HCT116 (cell line): ENCODE results near the gene KYAT1. TPM values are rescaled to one million over a fixed set of nuclear protein-coding genes. Genes with fewer than 3 reads are reported as not detected.

Source experiments
- ATAC-seq: fragments of 200-7000 bp; cut with Tn5 transposase; 2 replicates; pipeline ENCODE4 v1.9.1; 2020; ENCODE audit warnings: mild to moderate bottlenecking, moderate library complexity
- BruUV-seq: library from RNA; stranded (reverse); fragments of 400-500 nt; replicated peaks from 2 replicates; lab custom pipeline; 2021; lab: Mats Ljungman, UMichigan
- CTCF ChIA-PET: fragments of 300-600 bp; sonication (Branson Sonifier 250); formaldehyde crosslinking; loops from one replicate; lab custom pipeline; 2021; ENCODE audit warnings: antibody characterized with exemption; lab: Charles Lee
- POLR2A ChIA-PET: fragments of 300-600, 350-600 bp; sonication (Branson Sonifier 250); formaldehyde crosslinking; loops from one replicate; lab custom pipeline; 2021; ENCODE audit warnings: antibody characterized with exemption; lab: Charles Lee
- RAD21 ChIA-PET, 2 experiments: fragments of 300-600 bp; sonication (Branson Sonifier 250); formaldehyde crosslinking; loops; one replicate each; lab custom pipeline; 2023; ENCODE audit warnings: low total read pairs in 2 of 2; ENCODE audit not compliant: uncharacterized antibody in 2 of 2, unreplicated experiment in 2 of 2, low non-redundant PET in 1 of 2; lab: Charles Lee
- DNase-seq: peaks from one replicate; pipeline ENCODE4 v3.0.0-alpha.2; 2010; ENCODE audit warnings: low read depth, low spot score
- H2AFZ ChIP-seq: fragments of 200-600 bp; shearing (Covaris generic), sonication (generic); 2 replicates; pipeline ENCODE4 v1.6.1; 2017; ENCODE audit warnings: low read depth, mixed run types, mixed read lengths, antibody characterized with exemption, low read length; ENCODE audit not compliant: poor library complexity, severe bottlenecking
- H3K27ac ChIP-seq: 2 replicates; pipeline ENCODE4 v1.5.1; 2012; ENCODE audit warnings: low read depth, low read length
- H3K27me3 ChIP-seq: fragments of 200-600 bp; sonication (generic); 2 replicates; pipeline ENCODE4 v1.6.1; 2016; ENCODE audit warnings: mixed run types, low read length, mixed read lengths; ENCODE audit not compliant: insufficient read depth
- H3K36me3 ChIP-seq, 2 experiments: fragments of 200-500 bp in 1 of 2; fragments of 200-600 bp in 1 of 2; sonication (Bioruptor generic) in 1 of 2; sonication (generic) in 1 of 2; 2 replicates each; pipeline versions ENCODE4 v1.5.1 to v1.6.1; 2014 to 2016; ENCODE audit warnings: low read length in 2 of 2, inconsistent platforms in 1 of 2, mixed read lengths in 1 of 2, mixed run types in 1 of 2; ENCODE audit not compliant: insufficient read depth in 2 of 2, control insufficient read depth in 1 of 2
- H3K4me1 ChIP-seq, 2 experiments: fragments of 200-600 bp in 1 of 2; sonication (generic) in 1 of 2; 2 replicates each; pipeline versions ENCODE4 v1.5.1 to v1.6.1; 2012 to 2017; ENCODE audit warnings: low read length in 2 of 2, inconsistent platforms in 1 of 2, mild to moderate bottlenecking in 1 of 2, mixed read lengths in 1 of 2, mixed run types in 1 of 2, moderate library complexity in 1 of 2; ENCODE audit not compliant: insufficient read depth in 2 of 2, control insufficient read depth in 1 of 2
- H3K4me2 ChIP-seq: fragments of 200-600 bp; sonication (generic); 2 replicates; pipeline ENCODE4 v1.6.1; 2017; ENCODE audit warnings: mixed run types, low read length, mixed read lengths
- H3K4me3 ChIP-seq, 2 experiments: fragments of 200-600 bp in 1 of 2; sonication (generic) in 1 of 2; replicated peaks in 1 of 2; 2 replicates each; pipeline ENCODE4 v1.5.1; 2011 to 2016; ENCODE audit warnings: low read length in 2 of 2, control low read depth in 1 of 2, low read depth in 1 of 2, mild to moderate bottlenecking in 1 of 2, mixed read lengths in 1 of 2, mixed run types in 1 of 2
- H3K79me2 ChIP-seq: fragments of 200-600 bp; sonication (generic); 2 replicates; pipeline ENCODE4 v1.6.1; 2017; ENCODE audit warnings: mild to moderate bottlenecking, mixed run types, low read length, moderate library complexity, mixed read lengths; ENCODE audit not compliant: insufficient read depth
- H3K9ac ChIP-seq: fragments of 200-600 bp; sonication (generic); 2 replicates; pipeline ENCODE4 v1.6.1; 2016; ENCODE audit warnings: low read length, mixed read lengths
- H3K9me2 ChIP-seq: fragments of 200-600 bp; sonication (generic), shearing (Covaris generic); 2 replicates; pipeline ENCODE4 v1.6.1; 2017; ENCODE audit warnings: mixed run types, mild to moderate bottlenecking, moderate library complexity; ENCODE audit not compliant: insufficient read depth
- H3K9me3 ChIP-seq, 2 experiments: fragments of 200-500 bp in 1 of 2; fragments of 200-600 bp in 1 of 2; sonication (Bioruptor generic) in 1 of 2; sonication (generic) in 1 of 2; 2 replicates each; pipeline ENCODE4 v1.6.1; 2014 to 2017; ENCODE audit warnings: low read length in 2 of 2, mixed read lengths in 2 of 2, inconsistent platforms in 1 of 2, low read depth in 1 of 2, mild to moderate bottlenecking in 1 of 2, mixed run types in 1 of 2, moderate library complexity in 1 of 2; ENCODE audit not compliant: control insufficient read depth in 1 of 2, insufficient read depth in 1 of 2
- H4K20me1 ChIP-seq: fragments of 200-600 bp; sonication (generic), shearing (Covaris generic); 2 replicates; pipeline ENCODE4 v1.6.1; 2017; ENCODE audit warnings: mixed run types, mild to moderate bottlenecking, moderate library complexity; ENCODE audit not compliant: insufficient read depth
- POLR2A ChIP-seq: IDR thresholded peaks from 2 replicates; pipeline ENCODE4 v1.7.0; 2011; ENCODE audit warnings: borderline replicate concordance; ENCODE audit not compliant: insufficient read depth, insufficient read length; ENCODE audit errors: extremely low read depth
- POLR2AphosphoS5 ChIP-seq: IDR thresholded peaks from 2 replicates; pipeline ENCODE4 v1.6.1; 2011; ENCODE audit warnings: mild to moderate bottlenecking, low read depth, low read length, moderate library complexity
- RAD21 ChIP-seq: IDR thresholded peaks from 2 replicates; pipeline ENCODE4 v1.6.1; 2012; ENCODE audit warnings: low read depth, mild to moderate bottlenecking
- REST ChIP-seq: IDR thresholded peaks from 2 replicates; pipeline ENCODE4 v1.6.1; 2012; ENCODE audit warnings: low read depth
- TCF7L2 ChIP-seq: IDR thresholded peaks from 2 replicates; pipeline ENCODE4 v1.7.0; 2011; ENCODE audit warnings: borderline replicate concordance, inconsistent platforms; ENCODE audit not compliant: insufficient read depth, insufficient read length; ENCODE audit errors: extremely low read depth
- YY1 ChIP-seq: IDR thresholded peaks from 2 replicates; pipeline ENCODE4 v1.6.1; 2011; ENCODE audit warnings: low read length, low read depth, moderate library complexity, mild to moderate bottlenecking; ENCODE audit not compliant: insufficient replicate concordance; ENCODE audit errors: extremely low read depth
- intact Hi-C: fragments of 100-400 bp; cut with micrococcal nuclease; formaldehyde crosslinking; loops from 2 replicates; pipeline ENCODE4 v1.10.0; 2022
- total RNA-seq: library from RNA; stranded (reverse); gene quantifications from one replicate; pipeline ENCODE4 v1.2.1, GENCODE V29; 2021; ENCODE audit not compliant: unreplicated experiment
- TF ChIP-seq, protein P1 (sequence below), 3 experiments: fragments of 200-600 bp in 1 of 3; sonication (generic) in 1 of 3; IDR thresholded peaks in 2 of 3; conservative IDR thresholded peaks in 1 of 3; 2 replicates each; pipeline ENCODE4 v1.5.1; 2012 to 2017; ENCODE audit warnings: low read depth in 2 of 3, low read length in 2 of 3, antibody characterized with exemption in 1 of 3, borderline replicate concordance in 1 of 3, control low read depth in 1 of 3, mild to moderate bottlenecking in 1 of 3, mixed read lengths in 1 of 3, mixed run types in 1 of 3, moderate library complexity in 1 of 3; ENCODE audit not compliant: insufficient read depth in 1 of 3
- TF ChIP-seq, protein P2 (sequence below): IDR thresholded peaks from 2 replicates; pipeline ENCODE4 v1.6.1; 2012

Gene KYAT1
- total RNA-seq, 1 experiment from 2014 or later = 10.1 TPM

DNA sequence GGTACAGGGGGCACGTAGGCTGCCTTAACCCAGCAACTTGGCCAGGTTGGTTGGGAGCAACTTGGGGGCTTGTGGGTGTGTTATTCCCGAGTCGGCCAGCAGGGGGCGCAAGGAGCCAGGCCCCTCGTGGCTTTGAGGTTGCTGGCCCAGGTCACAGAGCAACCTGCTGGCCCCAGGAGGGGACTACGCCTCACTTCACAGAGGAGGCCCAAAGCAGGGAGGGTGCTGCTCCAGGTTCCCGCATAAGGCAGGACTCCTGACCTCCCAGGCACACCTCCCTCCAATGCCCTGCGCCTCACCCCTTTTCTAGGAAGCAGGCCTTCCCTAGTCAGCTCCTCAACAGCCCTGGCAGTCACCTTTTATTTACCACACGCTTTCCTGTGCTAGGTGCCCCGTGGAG is 18.1 kb downstream of the KYAT1 start:
- peak; percentile 94 for ATAC-seq
- Histone ChIP-seq H4K20me1 (no peaks in the 10 kb centered on the region), H3K79me2 (no peaks in the 10 kb centered on the region), H3K4me2 (no peak overlapping the region), H2AFZ (no peak overlapping the region), H3K4me3 (no peak overlapping the region), H3K27me3 (no peaks in the 10 kb centered on the region), H3K9me3 (no peaks in the 10 kb centered on the region), H3K27ac (peak overlapping the region; percentile 15; the same call in 1 of the 2 replicates), H3K9ac (no peak overlapping the region), H3K4me1 (peaks cover 2 to 7% of the 10 kb centered on the region in 2 experiments; a peak in 3 of 4 replicates), H3K9me2 (no peaks in the 10 kb centered on the region), H3K36me3 (no peaks in the 10 kb centered on the region)
- no TSS peak for BruUV-seq
- POLR2A ChIA-PET = no interaction called here
- CTCF ChIA-PET = interaction anchor here (0.6 to 2.2 kb wide), 5 partner anchors 11 to 263 kb away, joined by 3 to 20 read pairs (median 3); no protein-coding TSS in a partner anchor
- peak; percentile 48 for DNase-seq
- intact Hi-C loops = loop anchor here (1.0 kb wide), 1 partner anchor 65 kb away; no protein-coding TSS in a partner anchor
- RAD21 ChIA-PET = no interaction called here
- TF ChIP-seq YY1 (no peak), RAD21 (peak; percentile 88)
- TF ChIP-seq, protein P1, sequence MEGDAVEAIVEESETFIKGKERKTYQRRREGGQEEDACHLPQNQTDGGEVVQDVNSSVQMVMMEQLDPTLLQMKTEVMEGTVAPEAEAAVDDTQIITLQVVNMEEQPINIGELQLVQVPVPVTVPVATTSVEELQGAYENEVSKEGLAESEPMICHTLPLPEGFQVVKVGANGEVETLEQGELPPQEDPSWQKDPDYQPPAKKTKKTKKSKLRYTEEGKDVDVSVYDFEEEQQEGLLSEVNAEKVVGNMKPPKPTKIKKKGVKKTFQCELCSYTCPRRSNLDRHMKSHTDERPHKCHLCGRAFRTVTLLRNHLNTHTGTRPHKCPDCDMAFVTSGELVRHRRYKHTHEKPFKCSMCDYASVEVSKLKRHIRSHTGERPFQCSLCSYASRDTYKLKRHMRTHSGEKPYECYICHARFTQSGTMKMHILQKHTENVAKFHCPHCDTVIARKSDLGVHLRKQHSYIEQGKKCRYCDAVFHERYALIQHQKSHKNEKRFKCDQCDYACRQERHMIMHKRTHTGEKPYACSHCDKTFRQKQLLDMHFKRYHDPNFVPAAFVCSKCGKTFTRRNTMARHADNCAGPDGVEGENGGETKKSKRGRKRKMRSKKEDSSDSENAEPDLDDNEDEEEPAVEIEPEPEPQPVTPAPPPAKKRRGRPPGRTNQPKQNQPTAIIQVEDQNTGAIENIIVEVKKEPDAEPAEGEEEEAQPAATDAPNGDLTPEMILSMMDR (IDR thresholded peaks at IDR 0.05 in 2 of 3, conservative IDR thresholded peaks at IDR 0.05 in 1 of 3; ENCODE audit: borderline replicate concordance in 1 of 3, insufficient read depth in 1 of 3, low read depth in 2 of 3, low read length in 2 of 3) = peak; percentile 87 to 94 (median 94)

DNA sequence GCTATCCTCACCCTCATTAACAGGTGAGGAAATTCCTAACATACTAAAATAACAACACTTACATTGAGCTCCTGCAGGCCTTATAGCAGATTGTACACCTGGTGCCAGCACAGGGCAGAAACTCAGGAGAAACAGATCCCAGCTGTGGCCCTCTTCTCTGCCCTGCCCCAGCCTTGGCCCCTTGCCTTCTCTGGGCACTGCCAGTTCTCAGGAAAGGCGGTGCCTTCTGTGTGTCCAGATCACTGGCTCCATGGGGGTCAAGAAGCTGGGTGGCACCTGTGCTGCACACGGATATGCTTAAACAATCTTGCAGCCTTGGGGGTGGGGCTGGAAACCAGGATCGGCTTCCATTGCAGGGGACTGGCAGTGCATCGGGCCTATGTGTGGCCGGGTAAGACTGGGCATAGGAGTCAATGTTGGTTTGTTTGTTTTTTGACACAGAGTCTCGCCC is 19.3 kb downstream of the KYAT1 start:
- Histone ChIP-seq H3K27me3 (no peaks in the 10 kb centered on the region), H2AFZ (no peak overlapping the region), H3K9me3 (no peaks in the 10 kb centered on the region), H3K79me2 (no peaks in the 10 kb centered on the region), H3K4me1 (peaks cover 2 to 7% of the 10 kb centered on the region in 2 experiments; a peak in 3 of 4 replicates), H3K4me3 (no peak overlapping the region), H3K27ac (no peak overlapping the region), H3K36me3 (no peaks in the 10 kb centered on the region), H4K20me1 (no peaks in the 10 kb centered on the region), H3K9me2 (no peaks in the 10 kb centered on the region), H3K4me2 (no peak overlapping the region), H3K9ac (no peak overlapping the region)
- intact Hi-C loops = no loop called here
- POLR2A ChIA-PET = no interaction called here
- ATAC-seq (no peak), DNase-seq (no peak)
- CTCF ChIA-PET = interaction anchor here (1.0 to 1.2 kb wide), 3 partner anchors 9 to 66 kb away, joined by 3 to 7 read pairs (median 3); no protein-coding TSS in a partner anchor
- BruUV-seq = no TSS peak
- RAD21 ChIA-PET = no interaction called here
- TF ChIP-seq, protein P1 (IDR thresholded peaks at IDR 0.05 in 2 of 3, conservative IDR thresholded peaks at IDR 0.05 in 1 of 3; ENCODE audit: borderline replicate concordance in 1 of 3, insufficient read depth in 1 of 3, low read depth in 2 of 3, low read length in 2 of 3) = no peak
- TF ChIP-seq POLR2AphosphoS5 = no peak
- TF ChIP-seq YY1 = no peak
- no peak for TF ChIP-seq REST
- TF ChIP-seq, protein P2, sequence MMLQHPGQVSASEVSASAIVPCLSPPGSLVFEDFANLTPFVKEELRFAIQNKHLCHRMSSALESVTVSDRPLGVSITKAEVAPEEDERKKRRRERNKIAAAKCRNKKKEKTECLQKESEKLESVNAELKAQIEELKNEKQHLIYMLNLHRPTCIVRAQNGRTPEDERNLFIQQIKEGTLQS = no peak
- TF ChIP-seq TCF7L2 = no peak
- TF ChIP-seq POLR2A = no peak
